DOHH2 (cell line): Measurements from ENCODE around the gene NOB1.

Experiments
- H3F3A ChIP-seq: fragments of 200-600 bp; sonication (generic), shearing (Covaris generic); 2 replicates; pipeline ENCODE4 v1.6.0; 2016; ENCODE audit warnings: antibody characterized with exemption, mild to moderate bottlenecking; ENCODE audit not compliant: control insufficient read depth, insufficient read depth
- H3K27ac ChIP-seq: fragments of 200-600 bp; sonication (generic); 2 replicates; pipeline ENCODE4 v1.5.1; 2014; ENCODE audit warnings: low read depth, mild to moderate bottlenecking, low read length, moderate library complexity
- H3K27me3 ChIP-seq: fragments of 200-600 bp; sonication (generic); 2 replicates; pipeline ENCODE4 v1.6.1; 2014; ENCODE audit warnings: mild to moderate bottlenecking, low read length, mixed read lengths; ENCODE audit not compliant: control insufficient read depth
- H3K36me3 ChIP-seq: fragments of 200-600 bp; sonication (generic); 2 replicates; pipeline ENCODE4 v1.6.1; 2014; ENCODE audit warnings: mild to moderate bottlenecking, low read length, moderate library complexity, mixed read lengths; ENCODE audit not compliant: control insufficient read depth
- H3K4me1 ChIP-seq: fragments of 200-600 bp; sonication (generic); 2 replicates; pipeline ENCODE4 v1.6.1; 2014; ENCODE audit warnings: mild to moderate bottlenecking, low read length, mixed read lengths; ENCODE audit not compliant: control insufficient read depth
- H3K4me2 ChIP-seq: fragments of 200-600 bp; sonication (generic); 2 replicates; pipeline ENCODE4 v1.6.0; 2014; ENCODE audit warnings: mild to moderate bottlenecking, low read length, moderate library complexity
- H3K4me3 ChIP-seq: fragments of 200-600 bp; sonication (generic); 2 replicates; pipeline ENCODE4 v1.5.1; 2014; ENCODE audit warnings: mild to moderate bottlenecking, low read length, mixed read lengths
- H3K79me2 ChIP-seq: fragments of 200-600 bp; sonication (generic); 2 replicates; pipeline ENCODE4 v1.6.1; 2014; ENCODE audit warnings: mild to moderate bottlenecking, low read length, mixed read lengths; ENCODE audit not compliant: control insufficient read depth
- H3K9me2 ChIP-seq: fragments of 200-600 bp; sonication (generic); replicated peaks from 2 replicates; pipeline ENCODE4 v1.6.1; 2014; ENCODE audit warnings: mild to moderate bottlenecking, low read length, mixed read lengths; ENCODE audit not compliant: control insufficient read depth
- H3K9me3 ChIP-seq: fragments of 200-600 bp; sonication (generic); 2 replicates; pipeline ENCODE4 v1.6.1; 2014; ENCODE audit warnings: antibody characterized with exemption, low read length, mixed read lengths; ENCODE audit not compliant: control insufficient read depth, insufficient read depth
- H4K20me1 ChIP-seq: fragments of 200-600 bp; sonication (generic); 2 replicates; pipeline ENCODE4 v1.6.0; 2014; ENCODE audit warnings: low read depth, mild to moderate bottlenecking, antibody characterized with exemption, low read length, moderate library complexity; ENCODE audit not compliant: control insufficient read depth, insufficient read depth
- CTCF ChIP-seq: fragments of 200-600 bp; sonication (generic); IDR thresholded peaks from one replicate; pipeline ENCODE4 v1.5.1; 2014; ENCODE audit warnings: antibody characterized with exemption, mild to moderate bottlenecking, low read depth, low read length; ENCODE audit not compliant: poor library complexity, severe bottlenecking
- EZH2phosphoT487 ChIP-seq: fragments of 200-600 bp; sonication (generic); IDR thresholded peaks from 2 replicates; pipeline ENCODE4 v1.6.1; 2017; ENCODE audit warnings: borderline replicate concordance, mild to moderate bottlenecking, antibody characterized with exemption, low read length, moderate library complexity, mixed read lengths

NOB1 gene

DNA sequence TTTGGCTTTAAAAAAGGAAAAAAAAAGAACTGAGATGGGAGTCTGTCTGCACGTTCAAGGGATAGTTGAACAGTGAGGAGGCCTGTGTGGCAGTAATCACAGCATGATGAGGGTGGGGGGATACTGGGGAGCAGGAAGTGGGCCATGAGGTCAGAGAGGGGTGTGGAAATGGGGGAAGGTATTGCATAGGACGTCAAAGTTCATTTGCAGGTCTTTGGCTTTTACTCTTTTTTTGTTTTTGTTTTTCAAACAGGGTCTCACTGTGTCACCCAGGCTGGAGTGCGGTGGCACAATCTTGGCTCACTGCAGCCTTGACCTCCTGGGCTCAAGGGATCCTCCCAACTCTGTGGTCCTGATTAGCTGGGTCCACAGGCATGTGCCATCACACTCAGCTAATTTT, 26.4 kb upstream of the NOB1 start:
- no peaks in the 10 kb centered on the region for H3K27me3 ChIP-seq
- no peaks in the 10 kb centered on the region for H3K9me3 ChIP-seq
- H3K4me2 ChIP-seq, result no peak overlapping the region
- H3K79me2 ChIP-seq, result peaks cover 7% of the 10 kb centered on the region
- peaks cover 6% of the 10 kb centered on the region for H3K36me3 ChIP-seq
- TF ChIP-seq CTCF, result no peak
- no peak for TF ChIP-seq EZH2phosphoT487
- no peaks in the 10 kb centered on the region for H3K4me1 ChIP-seq
- no peaks in the 10 kb centered on the region for H3F3A ChIP-seq
- no peaks in the 10 kb centered on the region for H4K20me1 ChIP-seq
- no peaks in the 10 kb centered on the region for H3K9me2 ChIP-seq
- H3K27ac ChIP-seq, result no peak overlapping the region
- H3K4me3 ChIP-seq, result no peak overlapping the region

DNA sequence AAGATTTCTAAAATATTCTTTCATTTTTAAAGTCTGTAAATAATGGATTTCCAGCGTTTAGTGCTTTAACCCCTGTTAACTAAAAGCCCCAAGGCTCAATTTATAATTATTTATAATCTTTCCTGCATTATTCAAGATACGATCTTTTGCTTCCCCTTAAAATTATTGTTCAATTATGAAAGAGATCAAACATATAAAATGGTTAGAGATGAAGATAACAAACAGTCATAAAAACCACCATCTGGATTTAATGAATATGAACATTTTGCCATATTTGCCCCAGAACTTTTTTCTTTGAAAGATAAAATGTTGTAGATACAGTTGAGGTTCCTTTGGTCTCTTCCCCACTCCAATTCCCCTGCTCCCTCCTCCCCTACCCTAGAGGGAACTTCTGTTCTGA, 25.0 kb upstream of the NOB1 start:
- H3K36me3 ChIP-seq, result peaks cover 17% of the 10 kb centered on the region
- no peaks in the 10 kb centered on the region; the same call in 1 of the 2 replicates for H3K4me1 ChIP-seq
- no peaks in the 10 kb centered on the region for H3K27me3 ChIP-seq
- H3K9me2 ChIP-seq, result no peaks in the 10 kb centered on the region
- H3K4me2 ChIP-seq, result no peak overlapping the region
- no peak overlapping the region for H3K4me3 ChIP-seq
- H3K27ac ChIP-seq, result no peak overlapping the region
- peaks cover 21% of the 10 kb centered on the region for H3K79me2 ChIP-seq
- H4K20me1 ChIP-seq, result no peaks in the 10 kb centered on the region
- H3F3A ChIP-seq, result no peaks in the 10 kb centered on the region
- 0 out of 2 replicates have a peak, but pooled peaks cover 7% of the 10 kb centered on the region for H3K9me3 ChIP-seq
- TF ChIP-seq EZH2phosphoT487 (no peak), CTCF (no peak)

- Histone ChIP-seq H3F3A (no peaks in the 10 kb centered on the region), H4K20me1 (no peaks in the 10 kb centered on the region), H3K9me3 (0 out of 2 replicates have a peak, but pooled peaks cover 7% of the 10 kb centered on the region), H3K4me1 (peaks cover 29% of the 10 kb centered on the region), H3K4me2 (no peak overlapping the region), H3K27ac (no peak overlapping the region), H3K27me3 (no peaks in the 10 kb centered on the region), H3K9me2 (no peaks in the 10 kb centered on the region), H3K79me2 (peaks cover 62% of the 10 kb centered on the region), H3K36me3 (peaks cover 17% of the 10 kb centered on the region), H3K4me3 (no peak overlapping the region)
- TF ChIP-seq EZH2phosphoT487, result no peak
- no peak for TF ChIP-seq CTCF
These were observed 20.8 kb upstream of the NOB1 start for GRCh38 chr16:69775563-69775962.
